Hepatocyte (in vitro differentiated cells): ENCODE data around the gene GPATCH4. TPM values are rescaled to one million over a fixed set of nuclear protein-coding genes. Genes with fewer than 3 reads are reported as not detected.

Experiments used
- DNase-seq: peaks from one replicate; pipeline ENCODE4 v3.0.0-alpha.2; 2016; ENCODE audit warnings: low spot score
- H2AFZ ChIP-seq: fragments of 200-600 bp; sonication (generic); 2 replicates; pipeline ENCODE4 v1.6.0; 2016; ENCODE audit warnings: antibody characterized with exemption, mild to moderate bottlenecking
- H3K27ac ChIP-seq: fragments of 200-600 bp; sonication (generic); 2 replicates; pipeline ENCODE4 v1.5.1; 2016; ENCODE audit warnings: mild to moderate bottlenecking
- H3K27me3 ChIP-seq: fragments of 200-600 bp; sonication (generic); 2 replicates; pipeline ENCODE4 v1.6.1; 2016
- H3K36me3 ChIP-seq: fragments of 200-600 bp; sonication (generic); replicated peaks from 2 replicates; pipeline ENCODE4 v1.5.1; 2016; ENCODE audit warnings: low read depth; ENCODE audit not compliant: insufficient read depth
- H3K4me1 ChIP-seq: fragments of 200-600 bp; sonication (generic); 2 replicates; pipeline ENCODE4 v1.5.1; 2016; ENCODE audit warnings: mild to moderate bottlenecking, moderate library complexity; ENCODE audit not compliant: insufficient read depth
- H3K4me2 ChIP-seq: fragments of 200-600 bp; sonication (generic); 2 replicates; pipeline ENCODE4 v1.6.0; 2016
- H3K4me3 ChIP-seq: fragments of 200-600 bp; sonication (generic); 2 replicates; pipeline ENCODE4 v1.5.1; 2016; ENCODE audit warnings: mild to moderate bottlenecking
- H3K79me2 ChIP-seq: fragments of 200-600 bp; sonication (generic); 2 replicates; pipeline ENCODE4 v1.6.0; 2017; ENCODE audit warnings: mild to moderate bottlenecking
- H3K9me2 ChIP-seq: fragments of 200-600 bp; sonication (generic); replicated peaks from 2 replicates; pipeline ENCODE4 v1.6.0; 2017; ENCODE audit warnings: mild to moderate bottlenecking; ENCODE audit not compliant: insufficient read depth
- H3K9me3 ChIP-seq: fragments of 200-600 bp; sonication (generic); 2 replicates; pipeline ENCODE4 v1.5.1; 2016; ENCODE audit warnings: low read depth, mild to moderate bottlenecking
- H4K20me1 ChIP-seq: fragments of 200-600 bp; sonication (generic); 2 replicates; pipeline ENCODE4 v1.6.0; 2016; ENCODE audit warnings: mild to moderate bottlenecking; ENCODE audit not compliant: insufficient read depth, poor library complexity, severe bottlenecking
- CTCF ChIP-seq: fragments of 200-600 bp; sonication (generic); IDR thresholded peaks from 2 replicates; pipeline ENCODE4 v1.5.1; 2016; ENCODE audit warnings: antibody characterized with exemption, mild to moderate bottlenecking; ENCODE audit not compliant: poor library complexity
- EZH2 ChIP-seq: fragments of 200-600 bp; sonication (generic); IDR thresholded peaks from 2 replicates; pipeline ENCODE4 v1.6.1; 2016; ENCODE audit warnings: antibody characterized with exemption, mild to moderate bottlenecking, borderline replicate concordance
- EZH2phosphoT487 ChIP-seq: fragments of 200-600 bp; sonication (generic); IDR thresholded peaks from one replicate; pipeline ENCODE4 v1.6.1; 2018; ENCODE audit warnings: antibody characterized with exemption, mild to moderate bottlenecking, low read depth, moderate library complexity; ENCODE audit not compliant: unreplicated experiment, severe bottlenecking
- WGBS: methylation state at CpG from one replicate; pipeline ENCODE4 v1.1.6; 2016; ENCODE audit warnings: low lambda C conversion rate; ENCODE audit errors: missing lambda C conversion rate; 5-methylcytosine and 5-hydroxymethylcytosine counted together
- polyA plus RNA-seq: library from polyadenylated mRNA; unstranded; fragments of >200 nt; fragmentation: Nextera tagmentation; extraction: Ambion mirVana; gene quantifications from 2 replicates; pipeline ENCODE4 v1.2.1, GENCODE V29; 2016
- total RNA-seq: library from RNA; depleted of rRNA; stranded (reverse); fragments of >200 nt; gene quantifications from 2 replicates; pipeline ENCODE4 v1.2.3, GENCODE V29; 2014

Gene GPATCH4
- total and polyA plus RNA-seq, 2 experiments from 2014 or later: 5.6 to 28.3 TPM

GRCh38 chr1:156645056-156645455 lies 43.8 kb upstream of the GPATCH4 start:
- 83% methylated on average over 3 of the region's 3 CpGs for WGBS

GRCh38 chr1:156644640-156645039 lies 43.4 kb upstream of the GPATCH4 start:
- Histone ChIP-seq H3K27me3 (peaks cover 94% of the 10 kb centered on the region), H3K36me3 (no peaks in the 10 kb centered on the region), H3K27ac (no peak overlapping the region), H4K20me1 (no peaks in the 10 kb centered on the region), H3K4me2 (no peak overlapping the region), H3K9me3 (no peaks in the 10 kb centered on the region), H2AFZ (no peak overlapping the region), H3K9me2 (no peaks in the 10 kb centered on the region), H3K4me1 (peaks cover 7% of the 10 kb centered on the region), H3K79me2 (no peaks in the 10 kb centered on the region), H3K4me3 (no peak overlapping the region)
- DNase-seq: no peak
- TF ChIP-seq CTCF: no peak
- TF ChIP-seq EZH2phosphoT487: no peak
- no peak for TF ChIP-seq EZH2
- WGBS: 50% methylated on average over 1 of the region's 1 CpG

More at GRCh38 chr1:156645056-156645455, 43.8 kb upstream of the GPATCH4 start:
- Histone ChIP-seq H3K9me3 (no peaks in the 10 kb centered on the region), H4K20me1 (no peaks in the 10 kb centered on the region), H2AFZ (no peak overlapping the region), H3K9me2 (no peaks in the 10 kb centered on the region), H3K36me3 (no peaks in the 10 kb centered on the region), H3K27me3 (peaks cover 91% of the 10 kb centered on the region), H3K79me2 (no peaks in the 10 kb centered on the region), H3K4me3 (no peak overlapping the region), H3K4me1 (peaks cover 7% of the 10 kb centered on the region), H3K27ac (no peak overlapping the region), H3K4me2 (no peak overlapping the region)
- no peak for DNase-seq
- TF ChIP-seq CTCF (no peak), EZH2phosphoT487 (no peak), EZH2 (no peak)

GRCh38 chr1:156644146-156644545 lies 42.9 kb upstream of the GPATCH4 start:
- Histone ChIP-seq H3K36me3 (no peaks in the 10 kb centered on the region), H3K9me2 (no peaks in the 10 kb centered on the region), H3K4me3 (no peak overlapping the region), H3K9me3 (no peaks in the 10 kb centered on the region), H3K79me2 (no peaks in the 10 kb centered on the region), H2AFZ (no peak overlapping the region), H3K27me3 (peaks cover 94% of the 10 kb centered on the region), H3K27ac (no peak overlapping the region), H3K4me1 (peaks cover 7% of the 10 kb centered on the region), H4K20me1 (no peaks in the 10 kb centered on the region), H3K4me2 (no peak overlapping the region)
- no peak for DNase-seq
- 89% methylated on average over 3 of the region's 3 CpGs for WGBS
- TF ChIP-seq EZH2phosphoT487 (no peak), CTCF (no peak), EZH2 (no peak)

- Histone ChIP-seq H3K9me3 (no peaks in the 10 kb centered on the region), H2AFZ (no peak overlapping the region), H3K4me3 (no peak overlapping the region), H3K27ac (no peak overlapping the region), H3K4me1 (peaks cover 7% of the 10 kb centered on the region), H3K27me3 (peaks cover 94% of the 10 kb centered on the region), H3K4me2 (no peak overlapping the region), H4K20me1 (no peaks in the 10 kb centered on the region), H3K36me3 (no peaks in the 10 kb centered on the region), H3K79me2 (no peaks in the 10 kb centered on the region), H3K9me2 (no peaks in the 10 kb centered on the region)
- no peak for DNase-seq
- 84% methylated on average over 7 of the region's 7 CpGs for WGBS
- TF ChIP-seq EZH2 (no peak), CTCF (no peak), EZH2phosphoT487 (no peak)
Observed at GRCh38 chr1:156643778-156644092, 42.5 kb upstream of the GPATCH4 start.
